Spleen (tissue), 3 donors: ENCODE results near the gene TAS2R60.

ENCODE experiments used
- POLR2A ChIP-seq, 3 donors: fragments of 450-650 bp; IDR thresholded peaks; one replicate each; pipeline ENCODE4 v1.5.1; 2017; ENCODE audit warnings: antibody characterized with exemption in 3 of 3, mild to moderate bottlenecking in 1 of 3
- POLR2AphosphoS5 ChIP-seq, 3 donors: sonication (generic); formaldehyde crosslinking; IDR thresholded peaks; one replicate each; pipeline ENCODE4 v1.5.1; 2017; ENCODE audit warnings: antibody characterized with exemption in 3 of 3

DNA sequence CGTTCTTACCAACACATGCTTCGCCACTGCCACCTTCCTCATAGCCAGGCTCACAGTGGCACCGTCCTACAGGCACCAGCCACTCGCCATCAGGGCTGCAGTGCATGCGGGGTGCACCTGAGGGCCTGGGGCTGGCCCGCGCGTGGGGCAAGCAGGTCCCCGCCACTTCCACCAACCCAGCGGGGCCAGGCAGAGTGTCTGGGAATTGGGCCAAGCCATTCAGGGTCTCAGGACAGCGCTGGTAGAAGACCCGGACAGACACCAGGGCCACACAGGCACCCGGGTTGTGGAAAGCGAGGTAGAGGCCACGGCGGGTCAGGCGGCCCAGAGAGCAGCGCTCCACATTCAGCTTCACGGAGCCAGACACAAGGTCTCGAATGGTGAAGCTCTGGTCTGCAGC, 43.6 kb upstream of the TAS2R60 start:
- TF ChIP-seq POLR2AphosphoS5 (IDR thresholded peaks at IDR 0.05) (peak in 1 of 3 donors; percentile 38), POLR2A (IDR thresholded peaks at IDR 0.05) (no peak)
